Heart right ventricle (tissue), 16 donors: ENCODE results near the gene IPCEF1. TPM values are rescaled to one million over a fixed set of nuclear protein-coding genes. Genes with fewer than 3 reads are reported as not detected.

Source experiments
- ATAC-seq, 8 donors: fragments of 200-7000 bp; cut with Tn5 transposase; one replicate each; pipeline ENCODE4 v1.9.1; 2020; ENCODE audit warnings: mild to moderate bottlenecking in 8 of 8, moderate library complexity in 8 of 8, moderate number of reproducible peaks in 1 of 8
- DNase-seq, 2 donors: peaks; one replicate each; pipeline ENCODE4 v3.0.0-alpha.2; 2020
- H3K27ac ChIP-seq, 10 donors: fragments of 200-600 bp; sonication (generic) in 2 of 10; one replicate each; pipeline versions ENCODE4 v1.5.0 to v1.8.0; 2020 to 2022; ENCODE audit warnings: mild to moderate bottlenecking in 3 of 10
- H3K27me3 ChIP-seq, 7 donors: fragments of 200-600 bp; one replicate each; pipeline ENCODE4 v1.8.0; 2021 to 2022; ENCODE audit warnings: mild to moderate bottlenecking in 2 of 7
- H3K36me3 ChIP-seq, 9 donors: fragments of 200-600 bp; sonication (generic) in 1 of 9; one replicate each; pipeline versions ENCODE4 v1.5.0 to v1.8.0; 2020 to 2022; ENCODE audit warnings: mild to moderate bottlenecking in 2 of 9
- H3K4me1 ChIP-seq, 9 donors: fragments of 200-600 bp; sonication (generic) in 1 of 9; one replicate each; pipeline versions ENCODE4 v1.5.0 to v1.8.0; 2020 to 2022; ENCODE audit warnings: mild to moderate bottlenecking in 4 of 9
- H3K4me3 ChIP-seq, 10 donors: fragments of 200-600 bp; sonication (generic) in 2 of 10; one replicate each; pipeline versions ENCODE4 v1.5.0 to v1.8.0; 2020 to 2022; ENCODE audit warnings: mild to moderate bottlenecking in 7 of 10, moderate library complexity in 2 of 10
- H3K9me3 ChIP-seq, 11 donors: fragments of 200-600 bp in 10 of 11; sonication (generic) in 2 of 11; one replicate each; pipeline versions ENCODE4 v1.5.0 to v1.8.0; 2013 to 2022; ENCODE audit warnings: mild to moderate bottlenecking in 2 of 11, control low read depth in 1 of 11, moderate library complexity in 1 of 11
- CTCF ChIP-seq, 9 donors: fragments of 200-600 bp; sonication (generic) in 2 of 9; IDR thresholded peaks; one replicate each; pipeline versions ENCODE4 v1.5.0 to v1.8.0; 2021 to 2022; ENCODE audit warnings: antibody characterized with exemption in 9 of 9, mild to moderate bottlenecking in 5 of 9, moderate library complexity in 1 of 9
- WGBS, 2 donors: extraction: QIAGEN DNeasy Blood & Tissue Kit; methylation state at CpG; one replicate each; pipeline ENCODE4 v1.1.7; 2013; ENCODE audit warnings: inconsistent platforms in 1 of 2; 5-methylcytosine and 5-hydroxymethylcytosine counted together
- intact Hi-C, 10 donors: fragments of 100-400 bp; cut with DNase I; formaldehyde crosslinking; loops; one replicate each; pipeline versions ENCODE4 v1.11.1 to v1.14.2; 2022
- polyA plus RNA-seq, 2 donors: library from polyadenylated mRNA; stranded (reverse); fragments of 200-250 nt; gene quantifications; one replicate each; pipeline ENCODE4 v1.2.3, GENCODE V29; 2013
- total RNA-seq, 10 donors: library from RNA; stranded (reverse); fragmentation: NEBNext Ultra II Directional in 3 of 10; extraction: Animal tissue kit (Norgen Biotek cat#: 25700) in 3 of 10; gene quantifications; one replicate each; pipeline versions ENCODE4 v1.2.1 to v1.2.4, GENCODE V29; 2021 to 2023
- donor health status: Arrhythmogenic right ventricular cardiomyopathy.
- donor health status: ischemic (EF 13 %, LVEDD 7.1; RV severe dilation, severe dysfunction).
- donor health status: healthy with polysubstance abuse.
- donor health status: DM: no; HTN: yes; CAD: no.
- donor health status: DM: no; HTN: no; CAD: no.
- donor health status: ischemic (EF 25% LVEDD 6.9; RV normal size, moderate dysfunction).
- donor health status: ischemic (EF 25% LVEDD 5.7; RV mildly dilated, moderate dysfunction).
- donor health status: healthy.
- donor health status: DM: yes; HTN: yes; CAD: no.
- donor health status: Ischemic cardiomyopathy.
- donor health status: ischemic (EF 35%, LVEDD 5.7; RV mildly dilated, moderate dysfunction).
- donor health status: nonischemic (EF 11% LVEDD 7.7; RV severe dilation, severe dysfunction).
- donor health status: DM: yes; HTN: yes; CAD: no.
- donor health status: PGD.
- donor health status: ischemic (EF 29% LVEDD 5.4; RV normal size, mild dysfunction).
- donor health status: nonischemic (EF 23%, LVEDD 6.1; RV moderate dilation, normal function).

The IPCEF1 gene
- total and polyA plus RNA-seq, 12 donors = 0.06 to 5.0 (median 1.4) TPM

DNA sequence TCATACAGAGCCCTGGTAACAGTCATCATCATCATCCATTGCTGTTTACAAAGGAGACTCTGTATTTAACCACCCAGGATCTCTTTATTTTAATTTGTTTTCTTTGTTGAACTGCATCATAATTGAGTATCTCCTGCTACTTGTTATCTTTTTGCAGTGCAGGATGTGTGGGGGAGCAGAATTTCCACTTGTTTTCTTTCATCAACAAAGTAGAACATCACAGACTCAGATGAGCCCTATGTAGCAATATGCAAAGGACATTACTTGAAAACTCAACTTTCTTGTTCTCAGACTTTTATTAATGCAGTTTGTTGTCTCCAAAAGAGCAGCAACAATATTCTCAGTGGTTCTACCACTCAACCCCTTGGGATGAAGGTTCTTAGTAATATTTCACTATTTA is 38.7 kb upstream of the IPCEF1 start:
- intact Hi-C loops = no loop called here
- no peak for TF ChIP-seq CTCF (IDR thresholded peaks at IDR 0.05)

GRCh38 chr6:154394571-154394970 is 38.0 kb upstream of the IPCEF1 start:
- 63 to 69% methylated on average over 3 of the region's 3 CpGs for WGBS, 2 donors
- peaks cover 0 to 5% (median 0%) of the 10 kb centered on the region in 9 donors for H3K4me1 ChIP-seq
- DNase-seq (no peak), ATAC-seq (no peak)
- no peak for TF ChIP-seq CTCF (IDR thresholded peaks at IDR 0.05)
- H3K36me3 ChIP-seq = peaks cover 0 to 5% (median 0%) of the 10 kb centered on the region in 9 donors
- intact Hi-C loops = no loop called here
- H3K27me3 ChIP-seq = no peaks in the 10 kb centered on the region
- no peak overlapping the region for H3K27ac ChIP-seq
- H3K9me3 ChIP-seq = peaks cover 0 to 2% (median 0%) of the 10 kb centered on the region in 11 donors
- H3K4me3 ChIP-seq = no peak overlapping the region

More for the DNA sequence above, 38.7 kb upstream of the IPCEF1 start:
- Histone ChIP-seq H3K9me3 (no peaks in the 10 kb centered on the region), H3K27me3 (no peaks in the 10 kb centered on the region), H3K4me1 (peaks cover 0 to 5% (median 0%) of the 10 kb centered on the region in 9 donors), H3K36me3 (peaks cover 0 to 5% (median 0%) of the 10 kb centered on the region in 9 donors), H3K27ac (no peak overlapping the region), H3K4me3 (no peak overlapping the region)
- DNase-seq (no peak), ATAC-seq (no peak)

GRCh38 chr6:154390034-154390433 is 33.4 kb upstream of the IPCEF1 start:
- no peaks in the 10 kb centered on the region for H3K36me3 ChIP-seq
- no peak overlapping the region for H3K4me3 ChIP-seq
- DNase-seq = no peak
- peaks cover 0 to 9% (median 0%) of the 10 kb centered on the region in 11 donors for H3K9me3 ChIP-seq
- 97 to 98% methylated on average over 1 of the region's 1 CpG for WGBS, 2 donors
- intact Hi-C loops = no loop called here
- no peaks in the 10 kb centered on the region for H3K27me3 ChIP-seq
- peaks cover 0 to 5% (median 0%) of the 10 kb centered on the region in 9 donors for H3K4me1 ChIP-seq
- no peak for TF ChIP-seq CTCF (IDR thresholded peaks at IDR 0.05)
- H3K27ac ChIP-seq = no peak overlapping the region
- no peak for ATAC-seq

- Histone ChIP-seq H3K27ac (no peak overlapping the region), H3K4me3 (no peak overlapping the region), H3K4me1 (peaks cover 0 to 6% (median 0%) of the 10 kb centered on the region in 9 donors), H3K27me3 (no peaks in the 10 kb centered on the region), H3K36me3 (no peaks in the 10 kb centered on the region), H3K9me3 (peaks cover 0 to 9% (median 0%) of the 10 kb centered on the region in 11 donors)
- intact Hi-C loops = no loop called here
- ATAC-seq (no peak), DNase-seq (no peak)
- no peak for TF ChIP-seq CTCF (IDR thresholded peaks at IDR 0.05)
- 95 to 97% methylated on average over 3 of the region's 3 CpGs for WGBS, 2 donors
These were observed 32.2 kb upstream of the IPCEF1 start for GRCh38 chr6:154388803-154389202.
